Heart right ventricle (tissue), 16 donors: ENCODE data around the gene CHIC2. TPM values are rescaled to one million over a fixed set of nuclear protein-coding genes. Genes with fewer than 3 reads are reported as not detected.

Source experiments
- ATAC-seq, 8 donors: fragments of 200-7000 bp; cut with Tn5 transposase; one replicate each; pipeline ENCODE4 v1.9.1; 2020; ENCODE audit warnings: mild to moderate bottlenecking in 8 of 8, moderate library complexity in 8 of 8, moderate number of reproducible peaks in 1 of 8
- DNase-seq, 2 donors: peaks; one replicate each; pipeline ENCODE4 v3.0.0-alpha.2; 2020
- H3K27ac ChIP-seq, 10 donors: fragments of 200-600 bp; sonication (generic) in 2 of 10; one replicate each; pipeline versions ENCODE4 v1.5.0 to v1.8.0; 2020 to 2022; ENCODE audit warnings: mild to moderate bottlenecking in 3 of 10
- H3K27me3 ChIP-seq, 7 donors: fragments of 200-600 bp; one replicate each; pipeline ENCODE4 v1.8.0; 2021 to 2022; ENCODE audit warnings: mild to moderate bottlenecking in 2 of 7
- H3K36me3 ChIP-seq, 9 donors: fragments of 200-600 bp; sonication (generic) in 1 of 9; one replicate each; pipeline versions ENCODE4 v1.5.0 to v1.8.0; 2020 to 2022; ENCODE audit warnings: mild to moderate bottlenecking in 2 of 9
- H3K4me1 ChIP-seq, 9 donors: fragments of 200-600 bp; sonication (generic) in 1 of 9; one replicate each; pipeline versions ENCODE4 v1.5.0 to v1.8.0; 2020 to 2022; ENCODE audit warnings: mild to moderate bottlenecking in 4 of 9
- H3K4me3 ChIP-seq, 10 donors: fragments of 200-600 bp; sonication (generic) in 2 of 10; one replicate each; pipeline versions ENCODE4 v1.5.0 to v1.8.0; 2020 to 2022; ENCODE audit warnings: mild to moderate bottlenecking in 7 of 10, moderate library complexity in 2 of 10
- H3K9me3 ChIP-seq, 11 donors: fragments of 200-600 bp in 10 of 11; sonication (generic) in 2 of 11; one replicate each; pipeline versions ENCODE4 v1.5.0 to v1.8.0; 2013 to 2022; ENCODE audit warnings: mild to moderate bottlenecking in 2 of 11, control low read depth in 1 of 11, moderate library complexity in 1 of 11
- CTCF ChIP-seq, 9 donors: fragments of 200-600 bp; sonication (generic) in 2 of 9; IDR thresholded peaks; one replicate each; pipeline versions ENCODE4 v1.5.0 to v1.8.0; 2021 to 2022; ENCODE audit warnings: antibody characterized with exemption in 9 of 9, mild to moderate bottlenecking in 5 of 9, moderate library complexity in 1 of 9
- WGBS, 2 donors: extraction: QIAGEN DNeasy Blood & Tissue Kit; methylation state at CpG; one replicate each; pipeline ENCODE4 v1.1.7; 2013; ENCODE audit warnings: inconsistent platforms in 1 of 2; 5-methylcytosine and 5-hydroxymethylcytosine counted together
- intact Hi-C, 10 donors: fragments of 100-400 bp; cut with DNase I; formaldehyde crosslinking; loops; one replicate each; pipeline versions ENCODE4 v1.11.1 to v1.14.2; 2022
- polyA plus RNA-seq, 2 donors: library from polyadenylated mRNA; stranded (reverse); fragments of 200-250 nt; gene quantifications; one replicate each; pipeline ENCODE4 v1.2.3, GENCODE V29; 2013
- total RNA-seq, 10 donors: library from RNA; stranded (reverse); fragmentation: NEBNext Ultra II Directional in 3 of 10; extraction: Animal tissue kit (Norgen Biotek cat#: 25700) in 3 of 10; gene quantifications; one replicate each; pipeline versions ENCODE4 v1.2.1 to v1.2.4, GENCODE V29; 2021 to 2023
- donor health status: Arrhythmogenic right ventricular cardiomyopathy.
- donor health status: ischemic (EF 13 %, LVEDD 7.1; RV severe dilation, severe dysfunction).
- donor health status: healthy with polysubstance abuse.
- donor health status: DM: no; HTN: yes; CAD: no.
- donor health status: DM: no; HTN: no; CAD: no.
- donor health status: ischemic (EF 25% LVEDD 6.9; RV normal size, moderate dysfunction).
- donor health status: ischemic (EF 25% LVEDD 5.7; RV mildly dilated, moderate dysfunction).
- donor health status: healthy.
- donor health status: DM: yes; HTN: yes; CAD: no.
- donor health status: Ischemic cardiomyopathy.
- donor health status: ischemic (EF 35%, LVEDD 5.7; RV mildly dilated, moderate dysfunction).
- donor health status: nonischemic (EF 11% LVEDD 7.7; RV severe dilation, severe dysfunction).
- donor health status: DM: yes; HTN: yes; CAD: no.
- donor health status: PGD.
- donor health status: ischemic (EF 29% LVEDD 5.4; RV normal size, mild dysfunction).
- donor health status: nonischemic (EF 23%, LVEDD 6.1; RV moderate dilation, normal function).

CHIC2 gene
- total and polyA plus RNA-seq, 12 donors: 5.6 to 13.5 (median 9.3) TPM

DNA sequence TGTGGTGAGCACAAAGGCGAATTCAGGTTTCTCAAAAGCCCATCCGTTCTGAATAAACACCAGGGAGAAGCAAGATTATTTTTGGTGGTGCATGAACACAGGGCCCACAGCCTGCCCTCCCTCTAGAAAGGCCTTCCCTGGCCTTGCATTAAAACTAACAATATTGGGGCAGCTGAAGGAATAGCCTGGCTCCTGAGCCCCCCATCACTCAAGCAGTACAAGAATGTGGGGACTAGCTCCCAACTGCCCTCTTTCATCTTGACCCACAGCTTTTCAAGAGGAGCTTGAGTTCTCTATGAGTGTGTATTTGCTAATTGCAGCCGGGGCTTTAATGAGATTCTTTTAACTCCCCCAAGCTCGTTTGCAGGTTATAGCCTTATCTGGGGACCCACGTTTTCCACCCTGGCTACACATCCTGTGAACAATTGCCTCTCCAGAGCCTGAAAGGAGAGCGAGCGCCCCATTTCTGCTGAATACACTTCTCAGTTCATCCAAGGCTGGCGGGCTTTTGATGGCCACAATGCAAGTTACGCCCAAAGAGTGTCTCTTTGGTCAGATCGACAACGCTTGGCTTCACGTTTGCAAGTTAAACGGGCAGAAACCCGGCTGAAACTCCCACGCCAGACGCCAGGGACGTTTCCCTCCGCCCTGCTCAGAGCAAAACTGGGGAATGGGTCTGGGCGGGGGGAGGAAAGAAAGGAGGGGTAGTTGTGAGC, 30.9 kb upstream of the CHIC2 start:
- ATAC-seq: no peak
- intact Hi-C loops: loop anchor here in 1 of 10 donors (10.0 kb wide), 1 partner anchor 120 kb away; no protein-coding TSS in a partner anchor
- Histone ChIP-seq H3K9me3 (no peaks in the 10 kb centered on the region), H3K36me3 (no peaks in the 10 kb centered on the region), H3K4me3 (no peak overlapping the region), H3K4me1 (peaks cover 5 to 38% (median 27%) of the 10 kb centered on the region in 9 donors), H3K27me3 (peaks cover 22 to 100% (median 94%) of the 10 kb centered on the region in 7 donors), H3K27ac (no peak overlapping the region)
- 25 to 33% methylated on average over 19 of the region's 19 CpGs for WGBS, 2 donors
- no peak for DNase-seq
- TF ChIP-seq CTCF (IDR thresholded peaks at IDR 0.05): no peak

DNA sequence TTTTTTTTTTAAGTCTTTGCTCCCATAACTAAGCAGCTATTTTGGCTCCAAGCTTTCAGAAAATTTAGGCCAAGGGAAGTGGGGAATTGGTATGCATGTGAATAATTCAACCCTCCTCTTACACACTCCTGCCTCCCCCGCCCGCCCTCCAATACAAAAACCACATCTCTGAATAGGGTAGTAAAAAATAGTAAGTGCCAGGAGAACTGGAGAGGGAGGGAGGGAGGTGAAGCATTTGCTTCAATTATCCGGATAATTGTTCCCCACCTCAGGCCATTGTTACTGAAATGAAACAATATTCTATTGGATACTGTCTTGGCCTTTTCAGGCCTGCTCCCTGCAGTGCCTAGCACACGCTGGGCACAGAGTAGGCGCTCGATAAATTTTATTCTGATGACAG, 30.0 kb upstream of the CHIC2 start:
- Histone ChIP-seq H3K9me3 (no peaks in the 10 kb centered on the region), H3K4me3 (no peak overlapping the region), H3K27ac (no peak overlapping the region), H3K36me3 (no peaks in the 10 kb centered on the region), H3K27me3 (peaks cover 13 to 99% (median 85%) of the 10 kb centered on the region in 7 donors), H3K4me1 (peaks cover 2 to 30% (median 19%) of the 10 kb centered on the region in 9 donors)
- TF ChIP-seq CTCF (IDR thresholded peaks at IDR 0.05): no peak
- intact Hi-C loops: loop anchor here in 1 of 10 donors (10.0 kb wide), 1 partner anchor 120 kb away; no protein-coding TSS in a partner anchor
- ATAC-seq (no peak), DNase-seq (no peak)
- WGBS, 2 donors: 64 to 71% methylated on average over 6 of the region's 6 CpGs

DNA sequence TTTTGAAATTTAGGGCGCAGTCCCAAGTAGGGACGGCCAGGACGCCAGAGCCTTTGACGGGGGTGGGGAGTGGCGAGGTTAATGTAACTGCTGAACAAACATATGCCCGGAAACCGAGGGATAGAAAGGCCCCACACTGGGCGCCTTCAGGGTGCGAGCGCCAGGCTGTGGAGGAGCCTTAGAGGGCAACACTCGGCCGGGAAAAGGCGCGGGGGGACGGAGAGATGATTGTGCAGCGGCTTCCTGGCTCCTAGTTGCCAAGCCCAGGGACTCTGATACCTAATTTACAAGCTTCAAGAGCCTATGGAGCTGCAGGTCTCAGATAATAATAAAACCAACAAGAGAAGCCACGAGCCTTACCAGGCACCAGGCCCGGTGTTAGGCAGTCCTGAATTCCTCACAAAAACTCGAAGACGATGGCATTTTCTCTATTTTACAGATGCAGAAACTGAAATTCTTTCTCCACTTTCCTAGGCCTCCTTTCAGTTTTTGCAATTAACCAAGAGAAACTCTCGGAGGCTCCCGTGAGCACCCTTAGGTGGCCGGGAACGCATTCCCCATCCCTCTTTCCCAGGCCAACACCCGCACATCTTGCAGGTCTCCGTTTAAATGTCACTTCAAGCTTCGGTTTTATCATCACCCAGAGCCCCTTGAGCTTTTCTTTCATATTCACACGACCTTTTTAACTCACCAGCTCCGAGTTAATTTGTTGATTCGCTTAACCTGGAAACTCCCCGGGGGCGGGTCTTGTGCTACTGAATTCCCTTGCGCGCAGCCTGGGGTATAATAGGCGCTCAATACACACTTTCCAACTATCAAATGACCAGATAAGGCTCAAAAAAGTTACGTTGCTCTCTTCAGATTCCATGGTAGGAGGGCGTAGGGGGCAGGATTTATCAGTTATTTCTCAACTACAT, 29.2 kb upstream of the CHIC2 start:
- TF ChIP-seq CTCF (IDR thresholded peaks at IDR 0.05): no peak
- no peak for DNase-seq
- peaks cover 12 to 93% (median 77%) of the 10 kb centered on the region in 7 donors for H3K27me3 ChIP-seq

More for the DNA sequence above, 29.2 kb upstream of the CHIC2 start:
- H3K4me3 ChIP-seq: no peak overlapping the region
- ATAC-seq: no peak
- WGBS, 2 donors: 23 to 28% methylated on average over 37 of the region's 37 CpGs
- H3K4me1 ChIP-seq: peaks cover 2 to 26% (median 16%) of the 10 kb centered on the region in 9 donors
- H3K27ac ChIP-seq: no peak overlapping the region
- H3K9me3 ChIP-seq: no peaks in the 10 kb centered on the region
- no peaks in the 10 kb centered on the region for H3K36me3 ChIP-seq
- intact Hi-C loops: loop anchor here in 1 of 10 donors (10.0 kb wide), 1 partner anchor 121 kb away; no protein-coding TSS in a partner anchor
